GM18511 (cell line): Measurements from ENCODE around the gene STK11IP.

Experiments used
- ATAC-seq: cut with Tn5 transposase; IDR thresholded peaks from one replicate; pipeline ENCODE4 v1.9.1; 2021; ENCODE audit warnings: mild to moderate bottlenecking, moderate library complexity; ENCODE audit not compliant: unreplicated experiment

Gene STK11IP

DNA sequence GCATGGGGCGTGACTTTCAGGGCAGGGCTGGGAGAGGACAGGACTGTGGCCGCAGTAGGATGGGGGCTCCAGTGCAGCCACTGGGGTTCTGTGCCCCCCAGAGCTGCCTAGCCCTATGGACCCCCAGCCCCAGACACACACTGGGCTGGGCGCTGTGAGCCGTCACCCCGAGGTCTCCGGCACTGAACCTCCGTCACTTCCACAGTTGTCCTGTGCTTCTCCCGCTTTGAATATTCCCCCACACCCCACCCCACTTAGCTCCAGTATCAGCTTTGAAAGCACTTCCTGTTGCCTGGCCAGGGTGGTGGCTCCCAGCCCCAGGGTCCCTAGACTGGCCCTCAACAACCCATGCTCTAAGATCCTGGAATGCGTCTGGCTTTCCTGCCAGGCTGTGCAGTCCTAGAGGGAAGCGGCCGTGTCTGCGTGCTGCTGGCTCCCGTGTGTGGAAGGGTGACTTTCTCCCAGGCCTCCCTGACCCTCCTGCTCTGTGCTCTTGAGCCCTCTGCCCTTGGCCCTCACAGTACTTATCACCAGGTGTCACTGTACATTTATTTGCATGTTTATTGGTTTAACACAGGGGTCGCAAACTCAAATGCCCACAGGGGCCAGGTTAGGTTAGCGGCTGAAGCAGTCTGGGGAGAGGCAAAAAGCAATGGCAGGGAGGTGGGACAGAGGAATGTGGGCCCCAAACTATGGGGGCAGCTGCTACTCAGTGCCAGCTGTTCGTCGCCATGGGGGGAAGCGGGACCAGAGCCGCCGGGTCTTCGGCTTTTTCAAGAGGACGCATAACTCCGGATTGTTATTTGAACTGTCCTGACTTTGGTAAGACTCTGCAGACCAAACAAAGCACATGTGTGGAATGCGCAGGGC, 36.2 kb upstream of the STK11IP start:
- ATAC-seq: no peak

DNA sequence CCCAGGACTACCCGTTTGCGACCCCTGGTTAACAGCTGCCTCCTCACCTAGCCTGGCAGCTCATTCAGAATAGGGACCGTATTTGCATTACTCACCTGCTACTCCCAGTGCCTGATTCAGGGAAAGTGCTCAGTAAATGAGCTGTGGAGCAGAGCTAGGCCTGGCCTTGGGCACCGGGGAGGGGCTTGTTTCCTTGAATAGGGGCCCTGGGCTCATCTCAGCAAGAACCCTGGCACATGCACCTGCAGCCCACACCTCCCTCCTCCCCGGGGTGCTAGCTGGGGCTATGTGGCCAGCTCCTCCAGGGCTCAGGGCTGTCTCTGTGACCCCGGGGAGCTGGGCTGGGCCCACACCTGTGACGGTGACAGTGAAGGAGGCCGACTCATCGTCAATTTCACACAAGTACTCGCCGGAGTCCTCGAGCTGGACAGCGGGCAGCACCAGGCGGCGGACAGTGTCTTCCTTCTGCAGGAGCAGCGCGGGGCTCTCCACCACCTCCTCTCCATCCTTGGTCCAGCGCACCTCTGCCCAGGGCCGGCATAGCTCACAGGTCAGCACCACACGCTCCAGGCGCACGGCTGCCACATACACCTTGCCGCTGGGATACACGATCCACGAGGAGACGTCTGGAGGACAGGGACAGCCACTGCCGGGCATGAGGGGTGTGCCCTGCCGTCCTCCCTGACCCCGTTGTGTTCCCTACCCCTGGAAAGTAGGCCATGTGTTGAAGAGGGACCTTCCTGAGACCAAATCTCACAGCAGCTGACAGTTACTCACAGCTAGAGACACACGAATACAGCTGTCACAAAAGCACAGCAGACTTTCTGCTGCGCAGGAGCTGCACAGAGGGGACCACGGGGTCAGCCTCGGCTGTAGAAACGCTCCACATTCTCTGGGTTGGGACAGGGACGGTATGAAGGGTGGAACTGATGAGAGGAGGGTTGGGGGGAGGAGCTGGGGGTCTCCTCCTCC, 35.3 kb upstream of the STK11IP start:
- no peak for ATAC-seq

DNA sequence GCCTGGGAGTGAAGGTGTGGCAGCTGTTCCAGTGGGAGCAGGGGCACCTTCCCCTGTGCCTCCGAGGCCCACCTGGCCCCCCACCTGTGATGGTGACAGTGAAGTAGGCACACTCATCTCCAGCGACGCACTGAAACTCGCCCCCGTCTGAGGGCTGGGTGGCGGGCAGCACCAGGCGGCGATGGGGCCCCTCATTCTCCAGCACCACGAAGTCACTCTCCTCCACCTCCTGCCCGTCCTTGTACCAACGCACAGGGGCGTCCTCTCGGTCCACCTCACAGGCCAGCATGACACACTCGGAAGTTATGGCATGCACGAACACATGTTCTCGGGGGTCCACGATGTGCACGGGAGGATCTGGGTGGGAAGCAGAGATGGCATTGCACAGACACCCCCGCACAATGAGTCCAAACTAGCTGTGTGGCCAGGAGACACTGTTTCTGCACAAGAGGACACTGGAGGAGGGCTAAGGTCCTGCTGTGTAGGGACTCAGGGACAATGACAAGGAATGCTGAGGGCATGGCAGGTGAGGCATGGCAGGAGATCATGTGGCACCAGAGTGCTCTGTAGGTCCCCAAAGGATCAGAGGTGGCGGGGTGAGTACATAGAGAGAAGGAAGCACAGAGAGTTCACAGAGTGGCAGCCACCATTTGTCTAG, 34.3 kb upstream of the STK11IP start:
- no peak for ATAC-seq

DNA sequence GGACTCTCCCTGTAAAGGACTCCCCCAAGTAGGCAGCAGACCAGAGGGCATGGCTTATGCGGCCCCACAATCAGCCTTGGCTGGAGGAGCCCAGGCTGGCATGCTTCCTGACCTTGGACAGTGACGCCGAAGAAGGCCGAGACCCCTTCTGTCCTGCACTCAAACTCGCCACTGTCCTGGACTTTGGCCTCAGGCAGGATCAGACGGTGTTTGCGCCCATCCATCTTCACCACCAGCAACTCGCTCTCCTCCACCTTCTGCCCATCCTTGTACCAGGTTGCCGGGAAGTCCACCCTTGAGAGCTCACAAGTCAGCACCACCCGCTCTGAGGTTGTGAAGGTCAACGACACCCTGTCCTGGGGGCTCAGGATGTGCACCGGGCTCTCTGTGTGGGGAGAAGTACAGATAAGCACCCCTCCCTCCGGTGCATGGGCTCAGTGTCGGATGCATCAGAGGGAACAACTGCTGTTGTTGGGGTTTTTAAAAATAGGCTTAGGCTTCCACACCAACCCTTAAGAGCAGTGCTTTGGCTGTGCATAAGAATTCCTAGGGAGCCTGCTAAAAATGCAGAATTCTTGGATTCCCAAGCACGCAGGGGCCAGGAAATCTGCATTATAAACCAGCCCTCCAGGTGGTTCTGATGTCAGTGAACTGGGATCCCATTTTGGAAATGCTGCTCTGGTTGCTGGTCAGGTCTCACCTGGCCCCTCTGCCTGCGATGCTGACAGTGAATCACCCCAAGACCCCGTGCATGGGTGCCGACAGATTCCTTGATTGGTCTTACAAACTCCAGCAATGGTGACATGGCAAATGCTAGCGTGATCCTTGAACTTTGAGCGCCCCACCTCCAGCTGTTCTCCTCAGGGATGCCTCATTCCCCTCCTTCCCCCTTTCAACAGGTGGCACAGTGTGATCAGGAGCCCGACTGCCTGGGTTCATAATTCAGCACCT, 32.3 kb upstream of the STK11IP start:
- no peak for ATAC-seq

DNA sequence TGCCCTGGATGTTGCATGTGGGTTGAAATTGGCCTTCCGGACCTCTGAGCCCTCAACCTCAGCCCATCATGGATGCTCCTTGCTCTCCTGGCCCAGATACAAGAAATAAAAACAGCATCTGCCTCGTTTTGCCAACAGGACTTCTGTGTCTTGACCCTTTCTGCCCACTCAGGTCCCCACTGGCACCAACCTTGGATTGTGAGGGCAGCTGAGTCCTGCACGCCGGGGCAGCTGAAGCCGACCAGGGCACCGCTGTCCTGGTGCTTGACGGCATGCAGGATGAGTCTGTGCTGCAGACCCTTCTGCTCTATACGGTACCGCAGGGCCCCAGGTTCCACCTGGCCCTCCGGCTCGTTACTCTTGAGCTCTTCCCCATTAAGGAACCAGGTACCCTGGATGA, 31.0 kb upstream of the STK11IP start:
- ATAC-seq: no peak

DNA sequence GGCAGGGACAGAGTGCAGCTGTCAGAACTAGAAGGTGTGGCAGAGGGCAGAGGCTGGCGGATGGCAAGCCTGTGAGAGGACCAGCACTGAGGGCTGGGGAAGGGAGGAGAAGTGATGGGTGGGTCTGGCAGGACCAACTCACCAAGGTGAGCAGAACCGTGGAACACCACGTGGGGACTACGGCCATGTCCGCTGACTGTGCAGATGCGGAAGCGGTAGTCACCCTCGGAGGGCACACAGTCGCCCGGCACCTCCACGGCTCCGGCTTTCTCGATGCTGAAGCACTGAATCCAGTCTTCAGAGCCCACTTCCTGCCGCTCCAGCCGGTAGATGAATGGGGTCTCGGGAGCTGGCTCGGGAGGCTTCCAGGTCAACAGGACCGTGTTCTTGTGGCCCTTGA, 30.5 kb upstream of the STK11IP start:
- no peak for ATAC-seq

DNA sequence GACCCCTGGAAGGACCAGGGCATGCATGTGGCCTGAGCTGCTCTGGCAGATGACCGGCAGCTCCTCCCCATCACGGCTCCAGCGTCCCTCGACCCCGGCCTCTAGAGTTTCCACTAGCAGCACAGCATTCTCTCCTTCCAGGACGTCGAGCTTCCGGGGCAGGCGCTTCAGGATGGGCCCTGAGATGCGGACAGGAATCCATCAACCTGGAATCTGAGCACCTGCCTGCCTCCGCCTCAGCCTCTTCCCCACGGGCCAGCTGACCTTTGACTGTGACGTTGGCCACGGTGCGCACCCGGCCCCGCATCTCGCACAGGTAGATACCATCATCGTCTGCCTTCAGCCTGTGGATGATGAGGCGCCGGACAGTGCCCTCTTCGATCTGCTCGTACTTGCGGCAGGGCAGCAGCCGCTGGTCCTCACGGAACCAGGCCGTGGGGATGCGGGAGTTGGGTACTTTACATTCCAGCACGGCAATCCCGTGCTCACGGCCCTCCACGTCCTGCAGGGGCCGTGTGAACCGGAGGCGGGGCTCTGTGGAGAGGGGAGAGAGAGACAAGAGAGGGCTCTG, 29.8 kb upstream of the STK11IP start:
- ATAC-seq: no peak

DNA sequence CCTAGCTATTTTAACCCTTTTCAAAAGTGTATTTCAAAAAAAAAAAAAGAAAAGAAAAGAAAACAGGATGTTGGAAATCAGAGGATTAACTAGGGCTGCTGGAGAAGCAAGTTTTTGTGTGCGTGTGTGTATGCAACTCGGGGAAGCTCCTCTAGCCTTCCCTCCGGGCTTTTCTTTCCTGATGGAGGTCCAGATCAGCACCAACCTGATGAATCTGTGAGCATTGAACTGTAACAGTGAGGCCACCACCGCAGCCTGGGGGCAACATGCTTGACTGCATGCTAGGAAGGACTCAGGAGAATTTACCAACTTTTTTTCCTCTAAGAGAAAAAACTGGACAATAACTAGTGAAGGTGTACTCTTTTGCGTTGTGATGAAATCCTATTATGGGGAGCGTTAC, 28.6 kb upstream of the STK11IP start:
- no peak for ATAC-seq

DNA sequence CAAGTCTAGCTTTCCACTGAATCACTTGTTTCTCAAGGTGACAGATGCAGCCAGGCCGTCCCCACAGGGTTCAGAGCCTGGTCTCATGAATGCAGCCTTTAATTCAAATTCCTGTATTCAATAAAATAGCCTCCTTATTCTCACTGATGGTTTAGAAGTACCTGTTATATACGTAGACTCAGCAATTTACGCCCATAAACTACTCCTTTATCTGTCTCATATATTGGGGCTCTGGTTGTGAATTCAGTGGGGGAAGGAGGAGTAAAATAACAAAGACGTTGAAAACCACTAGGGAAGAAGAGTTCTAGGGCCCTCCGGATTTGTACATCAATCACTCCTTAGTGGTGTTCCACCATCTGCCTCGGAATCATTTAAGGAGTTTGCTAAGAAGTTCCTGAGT, 28.0 kb upstream of the STK11IP start:
- no peak for ATAC-seq

DNA sequence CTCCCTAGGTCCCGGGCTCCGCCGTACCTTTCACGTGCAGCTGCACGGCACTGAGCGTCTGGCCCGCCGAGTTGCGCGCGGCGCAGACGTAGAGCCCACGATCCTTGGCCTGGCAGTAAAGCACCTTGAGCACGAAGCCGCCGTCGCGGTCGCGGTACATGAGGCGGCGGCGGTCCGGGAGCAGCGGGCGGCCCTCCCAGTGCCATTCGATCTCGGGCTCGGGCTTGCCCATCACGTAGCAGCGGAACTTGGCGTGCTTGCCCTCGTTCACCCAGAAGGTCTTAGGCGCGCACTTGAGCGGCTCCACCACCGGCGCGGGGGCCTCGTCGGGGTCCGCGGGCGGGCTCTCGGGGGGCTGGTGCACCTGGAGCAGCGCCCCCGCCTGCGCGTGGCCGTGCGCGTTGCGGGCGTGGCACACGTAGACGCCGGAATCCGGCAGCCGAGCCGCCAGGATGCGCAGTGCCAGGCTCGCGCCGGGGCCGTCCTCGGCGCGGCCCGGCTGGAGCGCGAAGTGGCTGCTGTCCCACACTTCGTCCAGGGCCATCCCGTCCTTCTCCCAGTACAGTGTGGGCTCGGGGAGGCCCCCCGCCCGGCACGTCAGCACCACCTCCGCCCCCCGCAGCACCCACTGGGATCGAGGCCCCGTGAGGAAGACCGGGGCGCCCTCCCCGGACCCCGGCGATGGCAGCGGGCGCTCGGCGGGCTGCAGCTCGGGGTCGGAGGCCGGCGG, 27.3 kb upstream of the STK11IP start:
- ATAC-seq: no peak

DNA sequence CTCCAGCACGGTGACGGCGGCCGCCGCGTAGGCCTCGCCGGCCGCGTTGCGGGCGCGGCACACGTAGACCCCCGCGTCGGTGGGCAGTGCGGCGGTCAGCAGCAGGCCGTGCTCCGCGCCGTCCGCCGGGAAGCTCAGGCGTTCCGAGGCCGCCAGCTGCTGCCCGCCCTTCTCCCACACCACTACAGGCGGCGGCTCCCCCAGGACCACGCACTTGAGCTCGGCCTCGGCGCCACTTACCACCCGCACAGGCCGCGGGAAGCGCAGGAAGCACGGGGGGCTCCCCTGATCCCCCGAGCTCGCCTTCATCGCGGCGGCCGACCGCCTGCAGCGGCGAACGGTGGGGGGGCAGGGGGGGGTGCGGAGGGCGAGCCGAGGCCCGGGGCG, 26.7 kb upstream of the STK11IP start:
- ATAC-seq: no peak

DNA sequence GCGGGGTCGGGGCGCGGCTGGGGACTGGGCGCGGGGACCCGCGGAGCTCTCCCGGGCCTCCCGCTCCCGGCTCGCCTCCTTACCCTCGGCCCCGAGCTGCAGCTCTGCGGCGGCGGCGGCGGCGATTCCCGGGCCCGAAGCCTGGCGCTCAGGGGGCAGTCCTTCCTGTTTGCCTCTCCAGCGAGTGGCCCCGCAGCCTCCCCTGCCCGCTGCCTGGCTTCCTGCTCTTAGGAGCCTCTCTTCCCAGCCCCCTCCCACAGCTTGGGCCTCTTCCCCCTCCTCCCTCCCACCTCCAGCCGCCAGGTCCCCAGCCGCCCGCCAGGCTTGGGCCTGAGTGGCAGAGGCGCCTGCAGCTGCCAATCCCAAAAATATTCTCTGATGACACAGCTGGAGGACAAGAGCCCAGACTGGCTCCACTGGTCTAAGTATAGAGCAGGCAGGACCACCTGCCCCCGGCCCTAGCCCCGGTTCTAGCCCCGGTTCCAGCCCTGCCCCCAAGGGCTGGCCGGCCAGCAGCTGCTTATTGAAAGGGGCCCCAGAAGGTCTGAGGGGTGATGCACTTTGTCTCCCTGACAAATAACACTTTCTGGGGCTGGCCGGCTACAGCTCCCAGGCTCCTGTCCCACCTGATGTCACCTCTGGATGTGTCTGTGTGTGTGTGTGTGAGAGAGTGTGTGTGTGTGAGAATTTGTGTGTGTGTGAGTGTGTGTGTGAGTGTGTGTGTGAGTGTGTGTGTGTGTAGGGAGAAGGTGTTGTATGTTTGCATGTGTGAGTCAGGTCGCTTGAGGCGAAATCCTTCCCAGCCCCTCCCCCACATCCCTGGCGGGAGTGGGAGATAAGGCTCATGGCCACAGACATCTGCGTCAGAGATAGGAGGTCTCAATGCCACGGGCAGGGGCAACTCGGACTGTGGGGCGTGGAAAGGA, 26.1 kb upstream of the STK11IP start, which contains the start of gene OBSL1:
OBSL1 (minus strand) TSS at position 229 of the 926 bp plus-strand sequence. CDS start 307 bp downstream, outside the sequence.
- no peak for ATAC-seq

DNA sequence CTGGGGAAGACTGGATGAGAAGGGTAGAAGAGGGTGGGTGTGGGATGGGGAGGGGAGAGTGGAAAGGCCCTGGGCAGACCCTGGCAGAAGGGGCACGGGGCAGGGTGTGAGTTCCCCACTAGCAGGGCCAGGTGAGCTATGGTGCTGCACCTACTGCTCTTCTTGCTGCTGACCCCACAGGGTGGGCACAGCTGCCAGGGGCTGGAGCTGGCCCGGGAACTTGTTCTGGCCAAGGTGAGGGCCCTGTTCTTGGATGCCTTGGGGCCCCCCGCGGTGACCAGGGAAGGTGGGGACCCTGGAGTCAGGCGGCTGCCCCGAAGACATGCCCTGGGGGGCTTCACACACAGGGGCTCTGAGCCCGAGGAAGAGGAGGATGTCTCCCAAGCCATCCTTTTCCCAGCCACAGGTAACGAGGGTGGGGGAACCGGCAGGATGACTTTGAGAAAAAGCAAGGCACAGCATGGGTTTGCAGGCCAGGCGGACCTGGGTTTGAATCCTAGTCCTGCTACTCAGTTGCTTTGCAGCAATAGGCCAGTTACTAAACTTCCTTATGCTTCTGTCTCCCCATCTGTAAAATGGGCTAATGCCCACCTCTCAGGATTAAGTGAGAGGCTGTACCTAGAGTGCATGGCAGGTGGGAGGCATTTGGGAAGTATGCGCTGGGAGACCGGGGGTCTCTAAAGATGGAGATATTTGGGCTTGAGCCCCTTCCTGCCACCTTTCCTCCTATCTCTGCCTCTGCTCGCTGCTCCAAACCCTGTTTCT, 25.2 kb upstream of the STK11IP start, which contains the start of gene INHA:
INHA (plus strand) TSS at position 74 of the 765 bp plus-strand sequence; CDS start at position 139, 65 bp downstream.
- ATAC-seq: no peak

DNA sequence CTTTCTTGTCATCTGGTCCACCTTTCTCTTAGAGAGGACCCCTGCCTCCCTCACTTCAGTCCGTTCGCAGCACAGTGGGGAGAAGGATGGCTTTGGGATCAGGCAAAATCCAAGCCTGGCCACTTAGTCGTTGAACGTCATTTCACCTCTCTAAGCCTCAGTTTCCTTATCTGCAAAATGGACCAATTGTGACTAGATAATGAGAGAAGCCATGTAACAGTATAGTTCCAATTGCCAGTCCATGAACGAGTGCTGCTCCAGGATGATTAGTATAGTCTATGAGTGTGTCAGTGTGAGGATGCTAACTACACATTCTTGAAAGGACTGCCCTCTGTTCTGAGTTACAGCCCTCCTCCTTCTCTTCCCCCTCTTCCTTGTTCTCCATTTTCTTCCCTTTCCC, 24.5 kb upstream of the STK11IP start:
- no peak for ATAC-seq

DNA sequence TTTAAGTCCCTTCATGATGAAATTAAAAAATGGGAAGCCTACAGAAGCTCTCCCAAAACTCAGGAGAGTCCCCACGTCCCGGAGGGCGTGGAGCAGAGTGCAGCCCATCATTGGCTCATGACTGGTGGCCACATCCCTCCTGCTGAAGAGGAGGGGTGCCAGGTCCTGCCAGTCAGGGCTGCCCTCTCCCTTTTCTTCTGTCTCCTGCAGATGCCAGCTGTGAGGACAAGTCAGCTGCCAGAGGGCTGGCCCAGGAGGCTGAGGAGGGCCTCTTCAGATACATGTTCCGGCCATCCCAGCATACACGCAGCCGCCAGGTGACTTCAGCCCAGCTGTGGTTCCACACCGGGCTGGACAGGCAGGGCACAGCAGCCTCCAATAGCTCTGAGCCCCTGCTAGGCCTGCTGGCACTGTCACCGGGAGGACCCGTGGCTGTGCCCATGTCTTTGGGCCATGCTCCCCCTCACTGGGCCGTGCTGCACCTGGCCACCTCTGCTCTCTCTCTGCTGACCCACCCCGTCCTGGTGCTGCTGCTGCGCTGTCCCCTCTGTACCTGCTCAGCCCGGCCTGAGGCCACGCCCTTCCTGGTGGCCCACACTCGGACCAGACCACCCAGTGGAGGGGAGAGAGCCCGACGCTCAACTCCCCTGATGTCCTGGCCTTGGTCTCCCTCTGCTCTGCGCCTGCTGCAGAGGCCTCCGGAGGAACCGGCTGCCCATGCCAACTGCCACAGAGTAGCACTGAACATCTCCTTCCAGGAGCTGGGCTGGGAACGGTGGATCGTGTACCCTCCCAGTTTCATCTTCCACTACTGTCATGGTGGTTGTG, 23.0 kb upstream of the STK11IP start:
- no peak for ATAC-seq
